Trophoblast cell (in vitro differentiated cells and primary cell): ENCODE results near the gene SEC31A.

ENCODE experiments used
- DNase-seq, 2 donors: peaks; one replicate each; pipeline ENCODE4 v3.0.0-alpha.2; 2016
- H2AFZ ChIP-seq: 2 replicates; pipeline ENCODE4 v1.6.1; 2013; ENCODE audit warnings: low read length, moderate library complexity, mild to moderate bottlenecking; ENCODE audit not compliant: insufficient read depth, poor library complexity
- H2AK5ac ChIP-seq: 2 replicates; pipeline ENCODE4 v1.6.1; 2013; ENCODE audit warnings: mild to moderate bottlenecking, low read length
- H2BK120ac ChIP-seq: 2 replicates; pipeline ENCODE4 v1.6.1; 2013; ENCODE audit warnings: low read length, mild to moderate bottlenecking, moderate library complexity; ENCODE audit not compliant: insufficient read depth, poor library complexity
- H2BK12ac ChIP-seq: 2 replicates; pipeline ENCODE4 v1.6.1; 2013; ENCODE audit warnings: mild to moderate bottlenecking, low read length, moderate library complexity
- H2BK5ac ChIP-seq: 2 replicates; pipeline ENCODE4 v1.6.1; 2013; ENCODE audit warnings: low read length, low read depth, moderate library complexity, mild to moderate bottlenecking; ENCODE audit not compliant: poor library complexity
- H3K14ac ChIP-seq: 2 replicates; pipeline ENCODE4 v1.6.1; 2013; ENCODE audit warnings: mild to moderate bottlenecking, low read length
- H3K18ac ChIP-seq: 2 replicates; pipeline ENCODE4 v1.6.1; 2013; ENCODE audit warnings: mild to moderate bottlenecking, low read length
- H3K23ac ChIP-seq: 2 replicates; pipeline ENCODE4 v1.6.1; 2013; ENCODE audit warnings: low read length
- H3K27ac ChIP-seq: 2 replicates; pipeline ENCODE4 v1.5.1; 2013; ENCODE audit warnings: low read depth, mild to moderate bottlenecking, inconsistent platforms, low read length, moderate library complexity
- H3K27me3 ChIP-seq: 2 replicates; pipeline ENCODE4 v1.6.1; 2013; ENCODE audit warnings: inconsistent platforms, mild to moderate bottlenecking, low read length, moderate library complexity; ENCODE audit not compliant: insufficient read depth
- H3K36me3 ChIP-seq, 2 experiments: 1 replicate in 1 of 2; 2 replicates in 1 of 2; pipeline ENCODE4 v1.6.1; 2013; ENCODE audit warnings: low read length in 2 of 2, mild to moderate bottlenecking in 2 of 2, moderate library complexity in 1 of 2; ENCODE audit not compliant: insufficient read depth in 2 of 2, control insufficient read depth in 1 of 2
- H3K4ac ChIP-seq: 2 replicates; pipeline ENCODE4 v1.6.1; 2013; ENCODE audit warnings: low read depth, mild to moderate bottlenecking, low read length, moderate library complexity
- H3K4me1 ChIP-seq, 2 experiments: 1 replicate in 1 of 2; 2 replicates in 1 of 2; pipeline ENCODE4 v1.6.1; 2013; ENCODE audit warnings: low read length in 2 of 2, mild to moderate bottlenecking in 2 of 2, moderate library complexity in 1 of 2; ENCODE audit not compliant: insufficient read depth in 2 of 2, control insufficient read depth in 1 of 2
- H3K4me2 ChIP-seq: 2 replicates; pipeline ENCODE4 v1.6.1; 2013; ENCODE audit warnings: inconsistent platforms, mild to moderate bottlenecking, low read length, moderate library complexity
- H3K4me3 ChIP-seq: 2 replicates; pipeline ENCODE4 v1.5.1; 2013; ENCODE audit warnings: mild to moderate bottlenecking, low read depth, low read length, inconsistent platforms
- H3K79me1 ChIP-seq: one replicate; pipeline ENCODE4 v1.6.1; 2013; ENCODE audit warnings: low read length
- H3K79me2 ChIP-seq: 2 replicates; pipeline ENCODE4 v1.6.1; 2013; ENCODE audit warnings: low read length, mild to moderate bottlenecking; ENCODE audit not compliant: control insufficient read depth, insufficient read depth, poor library complexity
- H3K9ac ChIP-seq: 2 replicates; pipeline ENCODE4 v1.6.1; 2013; ENCODE audit warnings: mild to moderate bottlenecking, low read length
- H3K9me3 ChIP-seq: 2 replicates; pipeline ENCODE4 v1.6.1; 2013; ENCODE audit warnings: low read depth, mild to moderate bottlenecking, control low read depth, inconsistent platforms, low read length; ENCODE audit not compliant: insufficient read depth
- H4K12ac ChIP-seq: 2 replicates; pipeline ENCODE4 v1.6.1; 2013; ENCODE audit warnings: low read depth, mild to moderate bottlenecking, low read length, moderate library complexity
- H4K8ac ChIP-seq: 2 replicates; pipeline ENCODE4 v1.6.1; 2013; ENCODE audit warnings: low read depth, mild to moderate bottlenecking, low read length, moderate library complexity
- H4K91ac ChIP-seq: one replicate; pipeline ENCODE4 v1.6.1; 2013; ENCODE audit warnings: low read depth, mild to moderate bottlenecking, low read length, moderate library complexity
- WGBS: extraction: QIAGEN DNeasy Blood & Tissue Kit; methylation state at CpG from one replicate; pipeline ENCODE4 v1.1.7; 2013; ENCODE audit warnings: missing lambda C conversion rate; ENCODE audit not compliant: insufficient read length, insufficient coverage; ENCODE audit errors: extremely low coverage; 5-methylcytosine and 5-hydroxymethylcytosine counted together

The SEC31A gene

DNA sequence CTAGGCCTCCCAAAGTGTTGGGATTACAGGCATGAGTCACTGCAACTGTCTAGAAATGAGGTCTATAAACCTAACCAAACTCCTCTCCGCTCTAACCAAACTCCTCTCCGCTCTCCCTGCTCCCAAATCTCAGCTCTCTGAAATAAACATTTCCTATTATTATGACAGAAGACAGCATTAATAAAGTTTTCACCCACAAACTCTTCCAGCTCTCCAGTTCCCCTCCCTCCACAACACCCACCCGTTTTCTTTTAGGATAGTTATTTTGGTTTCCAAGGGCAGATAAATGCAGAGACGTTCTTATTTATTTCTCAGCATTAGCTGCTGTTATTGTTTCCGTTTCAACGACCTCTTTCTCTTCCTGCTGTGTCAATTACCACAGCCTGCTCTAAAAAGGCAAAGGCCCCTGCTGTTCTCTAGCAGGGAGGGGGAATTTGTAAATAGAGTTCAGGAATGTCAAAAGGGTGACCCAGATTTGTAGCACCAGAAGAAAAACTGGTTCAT lies 79.1 kb downstream of the SEC31A start:
- no peaks in the 10 kb centered on the region for H3K4me1 ChIP-seq
- H4K12ac ChIP-seq, result no peak overlapping the region
- no peak overlapping the region for H2BK12ac ChIP-seq
- no peak overlapping the region for H3K4me3 ChIP-seq
- no peak overlapping the region for H3K4ac ChIP-seq
- H4K8ac ChIP-seq, result no peak overlapping the region
- no peak overlapping the region for H2BK120ac ChIP-seq
- H3K9me3 ChIP-seq, result no peaks in the 10 kb centered on the region
- H3K4me2 ChIP-seq, result no peak overlapping the region
- no peak overlapping the region for H3K9ac ChIP-seq
- H3K23ac ChIP-seq, result no peak overlapping the region
- no peaks in the 10 kb centered on the region for H3K27me3 ChIP-seq
- no peaks in the 10 kb centered on the region for H3K79me2 ChIP-seq
- no peak overlapping the region for H2BK5ac ChIP-seq
- no peaks in the 10 kb centered on the region for H3K79me1 ChIP-seq
- H2AK5ac ChIP-seq, result no peak overlapping the region
- H3K27ac ChIP-seq, result no peak overlapping the region
- H3K36me3 ChIP-seq, result peaks cover 2 to 3% of the 10 kb centered on the region in 2 experiments
- 100% methylated on average over 2 of the region's 6 CpGs for WGBS
- H3K18ac ChIP-seq, result no peak overlapping the region
- no peak overlapping the region for H3K14ac ChIP-seq
- no peak overlapping the region for H4K91ac ChIP-seq
- DNase-seq, result no peak
- no peak overlapping the region for H2AFZ ChIP-seq

DNA sequence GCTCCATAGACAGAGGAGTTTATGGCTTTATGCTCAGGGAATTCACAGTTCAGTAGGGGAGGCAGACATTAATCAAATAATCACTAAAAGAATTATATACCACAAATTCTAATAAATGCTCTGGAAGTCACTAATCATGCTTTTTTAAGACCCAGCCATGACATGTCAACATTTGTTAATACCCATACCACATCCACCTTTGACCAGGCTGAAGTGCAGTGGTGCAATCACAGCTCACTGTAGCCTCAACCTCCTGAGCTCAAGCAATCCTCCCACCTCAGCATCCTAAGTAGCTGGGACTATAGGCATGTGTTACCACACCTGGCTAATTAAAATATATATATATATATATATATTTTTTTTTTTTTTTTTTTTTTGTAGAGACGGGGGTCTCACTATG lies 79.6 kb downstream of the SEC31A start:
- Histone ChIP-seq H2BK5ac (no peak overlapping the region), H3K79me2 (no peaks in the 10 kb centered on the region), H3K23ac (no peak overlapping the region), H2AK5ac (no peak overlapping the region), H3K18ac (no peak overlapping the region), H3K4me1 (no peaks in the 10 kb centered on the region), H2BK12ac (no peak overlapping the region), H3K27me3 (no peaks in the 10 kb centered on the region), H3K4ac (no peak overlapping the region), H3K79me1 (no peaks in the 10 kb centered on the region), H3K4me2 (no peak overlapping the region), H4K8ac (no peak overlapping the region), H2AFZ (no peak overlapping the region), H4K12ac (no peak overlapping the region), H3K14ac (no peak overlapping the region), H3K27ac (no peak overlapping the region), H2BK120ac (no peak overlapping the region), H4K91ac (no peak overlapping the region), H3K9ac (no peak overlapping the region), H3K36me3 (no peaks in the 10 kb centered on the region), H3K9me3 (no peaks in the 10 kb centered on the region), H3K4me3 (no peak overlapping the region)
- no CpG with 5 or more reads among the region's 1 CpG for WGBS
- DNase-seq, result no peak

DNA sequence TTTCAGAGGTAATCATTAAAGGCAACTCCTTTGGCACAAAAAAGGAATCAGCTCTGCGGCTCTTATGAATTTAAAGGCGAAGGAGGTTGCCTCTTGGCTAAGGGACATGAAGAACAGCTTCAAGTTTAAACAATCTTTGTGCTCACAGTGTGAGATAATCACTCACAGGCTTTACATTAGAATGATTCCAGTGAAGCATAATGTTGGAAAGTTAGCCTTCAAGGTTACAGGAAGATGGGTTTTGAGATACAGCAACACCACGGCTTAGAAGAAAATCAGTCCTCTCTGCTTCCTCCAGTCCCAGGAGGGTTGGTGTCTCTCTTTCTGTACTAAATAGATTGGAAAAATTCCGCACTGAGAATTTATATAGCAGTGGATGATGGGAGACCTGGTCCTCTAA lies 80.8 kb downstream of the SEC31A start:
- Histone ChIP-seq H3K79me1 (no peaks in the 10 kb centered on the region), H3K23ac (no peak overlapping the region), H3K18ac (no peak overlapping the region), H3K4me1 (no peaks in the 10 kb centered on the region), H4K8ac (no peak overlapping the region), H2BK120ac (no peak overlapping the region), H2BK12ac (no peak overlapping the region), H3K79me2 (no peaks in the 10 kb centered on the region), H3K9me3 (no peaks in the 10 kb centered on the region), H3K27me3 (peaks cover 5% of the 10 kb centered on the region), H3K4me3 (no peak overlapping the region), H3K9ac (no peak overlapping the region), H3K14ac (no peak overlapping the region), H3K27ac (no peak overlapping the region), H2AK5ac (no peak overlapping the region), H3K36me3 (no peaks in the 10 kb centered on the region), H4K12ac (no peak overlapping the region), H4K91ac (no peak overlapping the region), H2BK5ac (no peak overlapping the region), H2AFZ (no peak overlapping the region), H3K4me2 (no peak overlapping the region), H3K4ac (no peak overlapping the region)
- no CpG with 5 or more reads among the region's 4 CpGs for WGBS
- DNase-seq, result no peak

DNA sequence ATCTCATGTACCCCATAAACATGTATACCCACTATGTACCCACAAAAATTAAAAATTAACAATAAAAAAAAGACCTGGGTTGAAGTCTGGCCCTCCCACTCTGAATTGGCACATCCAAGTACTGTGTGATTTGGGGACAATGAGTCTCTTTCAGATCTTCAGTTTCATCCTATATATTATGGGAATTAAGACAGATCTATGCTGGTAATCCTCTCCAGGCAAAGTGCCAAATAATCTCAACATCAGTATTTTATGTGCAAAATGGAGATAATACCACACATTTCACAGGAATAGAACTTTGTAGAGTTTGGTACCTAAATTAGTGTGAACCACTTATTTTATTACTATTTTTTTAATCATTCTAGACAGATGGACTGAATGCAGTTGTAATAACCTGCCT lies 81.3 kb downstream of the SEC31A start:
- Histone ChIP-seq H3K27me3 (peaks cover 5% of the 10 kb centered on the region), H3K4me2 (no peak overlapping the region), H3K4ac (no peak overlapping the region), H3K79me1 (no peaks in the 10 kb centered on the region), H3K27ac (no peak overlapping the region), H3K18ac (no peak overlapping the region), H3K23ac (no peak overlapping the region), H3K36me3 (no peaks in the 10 kb centered on the region), H3K14ac (no peak overlapping the region), H2BK12ac (no peak overlapping the region), H3K9me3 (no peaks in the 10 kb centered on the region), H4K12ac (no peak overlapping the region), H3K4me3 (no peak overlapping the region), H4K8ac (no peak overlapping the region), H2BK5ac (no peak overlapping the region), H2AK5ac (no peak overlapping the region), H3K79me2 (no peaks in the 10 kb centered on the region), H2BK120ac (no peak overlapping the region), H2AFZ (no peak overlapping the region), H4K91ac (no peak overlapping the region), H3K9ac (no peak overlapping the region), H3K4me1 (no peaks in the 10 kb centered on the region)
- DNase-seq, result no peak
